Measurements from ENCODE around the gene CDH4. TPM values are rescaled to one million over a fixed set of nuclear protein-coding genes. Genes with fewer than 3 reads are reported as not detected.

CDH4 gene
- total and polyA plus RNA-seq, 2 of the 8 experiments (the other 6 are each of a cell fraction or from before 2014, with no cell fraction given), result 4.3 to 7.9 TPM

- H2BK120ac ChIP-seq (replicated peaks; ENCODE audit: low read depth, low read length), result no peak overlapping the region
- H3K4me2 ChIP-seq (ENCODE audit: insufficient read depth in 1 of 2, low read depth in 2 of 2, low read length in 2 of 2), result no peak overlapping the region
- peaks cover 4% of the 10 kb centered on the region; the same call in 1 of the 2 replicates for H3K23me2 ChIP-seq (ENCODE audit: low read depth, low read length)
- no peak overlapping the region for H2BK20ac ChIP-seq (ENCODE audit: low read length)
- TF ChIP-seq FOSL1 (IDR thresholded peaks at IDR 0.05; ENCODE audit: insufficient read depth, low read depth, low read length) (no peak), SIX5 (IDR thresholded peaks at IDR 0.05; ENCODE audit: low read depth, low read length) (no peak), TAF1 (IDR thresholded peaks at IDR 0.05; ENCODE audit: low read depth, low read length) (no peak), SAP30 (IDR thresholded peaks at IDR 0.05; ENCODE audit: insufficient read depth, insufficient replicate concordance, low read length) (no peak), SP2 (IDR thresholded peaks at IDR 0.05; ENCODE audit: low read length) (no peak)
- H3K27ac ChIP-seq (ENCODE audit: low read depth, low read length), result no peak overlapping the region
- peaks cover 0 to 11% of the 10 kb centered on the region in 2 experiments for H4K20me1 ChIP-seq (replicated peaks in 1 of 2; ENCODE audit: control insufficient read depth in 1 of 2, insufficient read depth in 2 of 2, low read length in 2 of 2)
- no peak overlapping the region for H3K23ac ChIP-seq (ENCODE audit: insufficient read length)
- H4K91ac ChIP-seq (replicated peaks; ENCODE audit: insufficient read length, low read length), result no peak overlapping the region
- no peak overlapping the region for H3K18ac ChIP-seq (ENCODE audit: extremely low read depth, low read length)
- no peak overlapping the region for H2AK5ac ChIP-seq (ENCODE audit: low read depth, low read length)
- H3K4ac ChIP-seq (replicated peaks; ENCODE audit: insufficient read length, low read depth, low read length), result no peak overlapping the region
- no peak for DNase-seq (ENCODE audit: low read depth in 1 of 2, low spot score in 2 of 2)
- H2BK12ac ChIP-seq (ENCODE audit: low read depth, low read length), result no peak overlapping the region
- CTCF ChIA-PET (ENCODE audit: partially characterized antibody), result interaction anchor here (0.6 to 1.6 kb wide), 2 partner anchors 51 to 315 kb away, joined by 3 read pairs; no protein-coding TSS in a partner anchor
- H4K5ac ChIP-seq (ENCODE audit: insufficient read length, low read depth, low read length), result no peak overlapping the region
- H2BK5ac ChIP-seq (ENCODE audit: low read depth, low read length), result no peak overlapping the region
- H3K14ac ChIP-seq (ENCODE audit: insufficient read length), result no peak overlapping the region
- H3K9me3 ChIP-seq (ENCODE audit: insufficient read depth in 2 of 2, low read depth in 1 of 2, low read length in 1 of 2), result no peaks in the 10 kb centered on the region
- WGBS, 2 experiments (ENCODE audit: extremely low coverage in 1 of 2, insufficient coverage in 1 of 2, insufficient read length in 1 of 2, insufficient replicate concordance in 2 of 2, low coverage in 1 of 2, low lambda C conversion rate in 2 of 2, missing lambda C conversion rate in 1 of 2), result 95% methylated on average over 17 of the region's 17 CpGs; no CpG with 5 or more reads in 1 of the 2 experiments
- peaks cover 0 to 2% (median 0%) of the 10 kb centered on the region in 4 experiments; a peak in 2 of 7 replicates for H3K27me3 ChIP-seq (replicated peaks in 1 of 4; ENCODE audit: control insufficient read depth in 3 of 4, extremely low read depth in 1 of 4, insufficient read depth in 3 of 4, low read length in 3 of 4)
- no peak overlapping the region for H4K8ac ChIP-seq (ENCODE audit: extremely low read depth, insufficient read depth, low read length)
- peaks cover 9% of the 10 kb centered on the region; the same call in 1 of the 2 replicates for H3K79me1 ChIP-seq (ENCODE audit: low read depth, low read length)
- FAIRE-seq, result no peak
- peaks cover 0 to 3% (median 0%) of the 10 kb centered on the region in 4 experiments; a peak in 1 of 7 replicates for H3K4me1 ChIP-seq (replicated peaks in 1 of 4; ENCODE audit: control insufficient read depth in 3 of 4, insufficient read depth in 4 of 4, low read length in 3 of 4)
- POLR2A ChIA-PET (ENCODE audit: partially characterized antibody), result interaction anchor here (0.9 to 1.0 kb wide), 2 partner anchors 11 to 13 kb away, joined by 3 to 4 read pairs; no protein-coding TSS in a partner anchor
- no peak overlapping the region for H3K56ac ChIP-seq (replicated peaks; ENCODE audit: insufficient read length, low read depth, low read length)
- H3K79me2 ChIP-seq (ENCODE audit: control insufficient read depth in 1 of 2, insufficient read depth in 2 of 2, low read length in 2 of 2), result no peaks in the 10 kb centered on the region
- H3K36me3 ChIP-seq (ENCODE audit: control insufficient read depth in 2 of 4, insufficient read depth in 4 of 4, low read length in 3 of 4), result no peaks in the 10 kb centered on the region
- H3K9ac ChIP-seq (replicated peaks in 1 of 4; ENCODE audit: extremely low read depth in 1 of 4, low read depth in 3 of 4, low read length in 3 of 4), result no peak overlapping the region; a peak in 1 of 7 replicates
- H3K4me3 ChIP-seq (ENCODE audit: extremely low read depth in 1 of 4, insufficient read depth in 2 of 4, low read depth in 3 of 4, low read length in 4 of 4), result no peak overlapping the region
- no peak overlapping the region for H2BK15ac ChIP-seq (ENCODE audit: low read length)
- no peak overlapping the region for H2AFZ ChIP-seq (ENCODE audit: low read length)
Measured at GRCh38 chr20:61314326-61315010, 62.4 kb downstream of the CDH4 start.

All from H1 (cell line).